ENCODE measurements around the gene POGZ.

DNA sequence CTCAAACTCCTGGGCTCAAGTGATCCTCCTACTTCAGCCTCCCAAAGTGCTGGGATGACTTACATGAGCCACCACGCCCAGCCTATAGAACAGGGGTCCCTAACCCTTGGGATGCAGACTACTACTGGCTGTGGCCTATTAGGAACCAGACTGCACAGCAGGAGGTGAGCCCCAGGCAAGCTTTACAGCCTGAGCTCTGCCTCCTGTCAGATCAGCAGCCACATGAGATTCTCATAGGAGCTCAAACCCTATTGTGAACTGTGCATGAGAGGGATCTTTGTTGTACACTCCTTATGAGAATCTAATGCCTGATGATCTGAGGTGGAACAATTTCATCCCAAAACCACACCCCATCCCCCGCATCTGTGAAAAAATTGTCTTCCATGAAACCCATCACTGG lies 73.3 kb downstream of the POGZ start:
- TF ChIP-seq GATA3 (IDR thresholded peaks at IDR 0.05; ENCODE audit: low read depth, low read length) (no peak), GATA2 (IDR thresholded peaks at IDR 0.05; ENCODE audit: low read depth, low read length) (no peak)
